SU-DHL-6 (cell line): ENCODE results near the gene SIK3.

Source experiments
- H2AFZ ChIP-seq: fragments of 200-600 bp; sonication (generic); 2 replicates; pipeline ENCODE4 v1.6.1; 2014; ENCODE audit warnings: low read depth, mild to moderate bottlenecking, moderate library complexity, mixed read lengths, antibody characterized with exemption, low read length; ENCODE audit not compliant: severe bottlenecking
- H3F3A ChIP-seq: fragments of 200-600 bp; shearing (Covaris generic); 2 replicates; pipeline ENCODE4 v1.6.0; 2016; ENCODE audit warnings: antibody characterized with exemption, mild to moderate bottlenecking; ENCODE audit not compliant: insufficient read depth
- H3K27ac ChIP-seq: fragments of 200-600 bp; sonication (generic); 2 replicates; pipeline ENCODE4 v1.5.1; 2016; ENCODE audit warnings: low read depth, mild to moderate bottlenecking, low read length, moderate library complexity, mixed read lengths
- H3K27me3 ChIP-seq: fragments of 200-600 bp; sonication (generic), shearing (Covaris generic); 2 replicates; pipeline ENCODE4 v1.6.0; 2014; ENCODE audit warnings: mild to moderate bottlenecking, low read length
- H3K36me3 ChIP-seq: fragments of 200-600 bp; sonication (generic); 2 replicates; pipeline ENCODE4 v1.6.1; 2014; ENCODE audit warnings: mild to moderate bottlenecking, low read length, mixed read lengths
- H3K4me2 ChIP-seq: fragments of 300-600, 200-600 bp; shearing (Covaris generic), sonication (generic); 2 replicates; pipeline ENCODE4 v1.6.0; 2014; ENCODE audit warnings: low read length, low read depth, mild to moderate bottlenecking; ENCODE audit not compliant: poor library complexity, severe bottlenecking
- H3K4me3 ChIP-seq: fragments of 200-600 bp; sonication (generic); 2 replicates; pipeline ENCODE4 v1.5.1; 2014; ENCODE audit warnings: antibody characterized with exemption, low read length, mild to moderate bottlenecking, mixed read lengths; ENCODE audit not compliant: insufficient read depth, poor library complexity, severe bottlenecking
- H3K79me2 ChIP-seq: fragments of 200-600 bp; sonication (generic); 2 replicates; pipeline ENCODE4 v1.6.1; 2014; ENCODE audit warnings: mild to moderate bottlenecking, low read length, moderate library complexity; ENCODE audit not compliant: insufficient read depth
- H3K9ac ChIP-seq: fragments of 200-600 bp; sonication (generic); 2 replicates; pipeline ENCODE4 v1.7.0; 2014; ENCODE audit warnings: mild to moderate bottlenecking, low read length
- H3K9me2 ChIP-seq: fragments of 200-600 bp; sonication (generic); replicated peaks from 2 replicates; pipeline ENCODE4 v1.6.1; 2014; ENCODE audit warnings: low read length; ENCODE audit not compliant: insufficient read depth
- H3K9me3 ChIP-seq: fragments of 200-600 bp; sonication (generic); 2 replicates; pipeline ENCODE4 v1.6.1; 2014; ENCODE audit warnings: low read length, mixed read lengths; ENCODE audit not compliant: insufficient read depth
- H4K20me1 ChIP-seq: fragments of 200-600 bp; sonication (generic); 2 replicates; pipeline ENCODE4 v1.6.1; 2014; ENCODE audit warnings: low read depth, mild to moderate bottlenecking, antibody characterized with exemption, low read length, moderate library complexity, mixed read lengths
- EZH2phosphoT487 ChIP-seq: fragments of 200-600 bp; sonication (generic), shearing (Covaris generic); conservative IDR thresholded peaks from 2 replicates; pipeline ENCODE4 v1.6.1; 2018; ENCODE audit warnings: mild to moderate bottlenecking, antibody characterized with exemption, low read length, moderate library complexity, mixed read lengths
- TF ChIP-seq, protein P1 (sequence below): fragments of 200-600 bp; sonication (generic); IDR thresholded peaks from one replicate; pipeline ENCODE4 v1.5.1; 2017; ENCODE audit warnings: antibody characterized with exemption, mild to moderate bottlenecking, low read length, moderate library complexity; ENCODE audit not compliant: insufficient read depth, poor library complexity, severe bottlenecking

SIK3 gene

DNA sequence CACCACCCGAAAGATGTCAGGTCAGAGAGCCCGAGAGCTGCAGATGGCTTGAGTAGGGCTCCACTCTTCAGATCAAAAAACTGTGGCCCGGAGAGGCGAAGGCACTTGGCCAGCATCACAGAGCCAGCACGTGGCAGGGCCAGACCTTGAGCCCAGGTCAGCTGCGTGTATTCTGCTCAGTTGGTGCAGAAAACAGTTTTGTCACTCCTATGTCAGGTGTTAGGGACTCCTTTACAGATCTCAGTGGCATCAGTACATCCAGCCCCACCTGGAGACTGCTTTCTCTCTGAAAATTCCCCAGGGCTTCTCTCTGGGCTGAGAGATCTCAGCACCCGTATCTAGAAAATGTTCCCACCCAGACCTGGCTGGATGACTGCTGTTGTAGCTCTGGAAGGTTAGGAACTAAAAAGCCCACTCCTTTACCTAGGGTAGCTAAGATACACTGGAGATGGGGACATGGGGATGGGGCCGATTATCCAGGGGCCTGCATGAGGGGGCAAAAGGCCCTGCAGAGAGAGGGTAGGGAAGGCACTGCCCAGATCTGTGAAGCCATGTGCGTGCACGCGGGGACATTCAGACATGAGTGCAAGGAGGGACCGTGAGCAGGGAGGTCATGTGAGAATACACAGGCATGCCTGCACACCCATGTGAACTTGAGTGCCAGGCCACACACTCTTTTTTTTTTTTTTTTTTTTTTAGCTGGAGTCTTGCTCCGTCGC, 264.3 kb downstream of the SIK3 start:
- Histone ChIP-seq H3K9ac (no peak overlapping the region), H3K4me2 (no peak overlapping the region), H3K9me3 (no peaks in the 10 kb centered on the region), H4K20me1 (no peaks in the 10 kb centered on the region), H3K9me2 (no peaks in the 10 kb centered on the region), H3F3A (no peaks in the 10 kb centered on the region), H3K4me3 (no peak overlapping the region), H3K27ac (no peak overlapping the region), H3K36me3 (no peaks in the 10 kb centered on the region), H3K79me2 (no peaks in the 10 kb centered on the region), H2AFZ (no peak overlapping the region), H3K27me3 (no peaks in the 10 kb centered on the region)
- TF ChIP-seq EZH2phosphoT487 = no peak
- TF ChIP-seq, protein P1, sequence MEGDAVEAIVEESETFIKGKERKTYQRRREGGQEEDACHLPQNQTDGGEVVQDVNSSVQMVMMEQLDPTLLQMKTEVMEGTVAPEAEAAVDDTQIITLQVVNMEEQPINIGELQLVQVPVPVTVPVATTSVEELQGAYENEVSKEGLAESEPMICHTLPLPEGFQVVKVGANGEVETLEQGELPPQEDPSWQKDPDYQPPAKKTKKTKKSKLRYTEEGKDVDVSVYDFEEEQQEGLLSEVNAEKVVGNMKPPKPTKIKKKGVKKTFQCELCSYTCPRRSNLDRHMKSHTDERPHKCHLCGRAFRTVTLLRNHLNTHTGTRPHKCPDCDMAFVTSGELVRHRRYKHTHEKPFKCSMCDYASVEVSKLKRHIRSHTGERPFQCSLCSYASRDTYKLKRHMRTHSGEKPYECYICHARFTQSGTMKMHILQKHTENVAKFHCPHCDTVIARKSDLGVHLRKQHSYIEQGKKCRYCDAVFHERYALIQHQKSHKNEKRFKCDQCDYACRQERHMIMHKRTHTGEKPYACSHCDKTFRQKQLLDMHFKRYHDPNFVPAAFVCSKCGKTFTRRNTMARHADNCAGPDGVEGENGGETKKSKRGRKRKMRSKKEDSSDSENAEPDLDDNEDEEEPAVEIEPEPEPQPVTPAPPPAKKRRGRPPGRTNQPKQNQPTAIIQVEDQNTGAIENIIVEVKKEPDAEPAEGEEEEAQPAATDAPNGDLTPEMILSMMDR = no peak

DNA sequence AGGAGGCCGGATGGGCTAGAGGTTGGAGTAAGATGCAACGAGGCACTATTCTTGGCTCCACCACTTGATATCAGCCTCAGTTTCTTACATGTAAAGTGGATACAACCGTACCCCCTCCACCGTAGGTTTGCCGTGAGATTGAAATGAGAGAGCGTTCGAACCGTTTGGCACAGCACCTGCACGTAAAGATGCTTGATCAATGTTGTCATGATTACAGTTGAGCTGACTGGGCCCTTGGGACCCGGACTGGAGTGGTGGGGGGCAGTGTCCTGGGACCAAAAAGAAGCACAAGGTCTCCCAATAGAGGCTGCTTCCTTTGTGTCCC, 264.8 kb downstream of the SIK3 start:
- no peak overlapping the region for H3K4me3 ChIP-seq
- no peak overlapping the region for H2AFZ ChIP-seq
- no peaks in the 10 kb centered on the region for H3K27me3 ChIP-seq
- no peak overlapping the region for H3K9ac ChIP-seq
- H3K79me2 ChIP-seq = no peaks in the 10 kb centered on the region
- H3K36me3 ChIP-seq = no peaks in the 10 kb centered on the region
- no peaks in the 10 kb centered on the region for H3K9me3 ChIP-seq
- no peaks in the 10 kb centered on the region for H3F3A ChIP-seq
- H4K20me1 ChIP-seq = no peaks in the 10 kb centered on the region
- TF ChIP-seq EZH2phosphoT487 = no peak
- TF ChIP-seq, protein P1 = no peak
- no peaks in the 10 kb centered on the region for H3K9me2 ChIP-seq
- no peak overlapping the region for H3K4me2 ChIP-seq
- H3K27ac ChIP-seq = no peak overlapping the region

- no peak overlapping the region for H3K9ac ChIP-seq
- no peaks in the 10 kb centered on the region for H3K9me2 ChIP-seq
- no peaks in the 10 kb centered on the region for H3K27me3 ChIP-seq
These were observed 265.6 kb downstream of the SIK3 start for GRCh38 chr11:116832350-116833290.

More at GRCh38 chr11:116832350-116833290, 265.6 kb downstream of the SIK3 start:
- Histone ChIP-seq H3K9me3 (no peaks in the 10 kb centered on the region), H2AFZ (no peak overlapping the region), H3F3A (no peaks in the 10 kb centered on the region), H3K4me2 (no peak overlapping the region), H3K27ac (no peak overlapping the region), H3K36me3 (no peaks in the 10 kb centered on the region), H3K79me2 (no peaks in the 10 kb centered on the region), H4K20me1 (no peaks in the 10 kb centered on the region), H3K4me3 (no peak overlapping the region)
- no peak for TF ChIP-seq EZH2phosphoT487
- TF ChIP-seq, protein P1 = no peak
